Panc1 (cell line): ENCODE data around the gene PSMF1. TPM values are rescaled to one million over a fixed set of nuclear protein-coding genes. Genes with fewer than 3 reads are reported as not detected.

Experiments
- ATAC-seq: fragments of 200-7000 bp; cut with Tn5 transposase; 2 replicates; pipeline ENCODE4 v1.9.1; 2020; ENCODE audit warnings: mild to moderate bottlenecking, moderate library complexity
- BruUV-seq: library from RNA; stranded (reverse); fragments of 400-500 nt; replicated peaks from 2 replicates; lab custom pipeline; 2021; lab: Mats Ljungman, UMichigan
- CTCF ChIA-PET: fragments of 300-600 bp; sonication (Branson Sonifier 250); formaldehyde crosslinking; loops from one replicate; lab custom pipeline; 2022; ENCODE audit warnings: antibody characterized with exemption; lab: Charles Lee
- POLR2A ChIA-PET: fragments of 300-600 bp; sonication (Branson Sonifier 250); formaldehyde crosslinking; loops from one replicate; lab custom pipeline; 2022; ENCODE audit warnings: antibody characterized with exemption; lab: Charles Lee
- DNase-seq: peaks from one replicate; pipeline ENCODE4 v3.0.0-alpha.2; 2010; ENCODE audit warnings: low read depth, low spot score
- H3K27ac ChIP-seq: 2 replicates; pipeline ENCODE4 v1.5.1; 2011; ENCODE audit warnings: mild to moderate bottlenecking, low read length, inconsistent platforms
- H3K27me3 ChIP-seq: fragments of 200-500 bp; sonication (Bioruptor generic); 2 replicates; pipeline ENCODE4 v1.6.0; 2014; ENCODE audit warnings: low read length, inconsistent platforms; ENCODE audit not compliant: control insufficient read depth, insufficient read depth
- H3K36me3 ChIP-seq: fragments of 200-500 bp; sonication (Bioruptor generic); 2 replicates; pipeline ENCODE4 v1.5.1; 2014; ENCODE audit warnings: inconsistent platforms, mild to moderate bottlenecking, low read length, moderate library complexity; ENCODE audit not compliant: control insufficient read depth, insufficient read depth
- H3K4me1 ChIP-seq: 2 replicates; pipeline ENCODE4 v1.5.1; 2011; ENCODE audit warnings: inconsistent platforms, mild to moderate bottlenecking, low read length, moderate library complexity; ENCODE audit not compliant: control insufficient read depth, insufficient read depth
- H3K4me3 ChIP-seq, 2 experiments: 2 replicates each; pipeline ENCODE4 v1.5.1; 2011 to 2012; ENCODE audit warnings: low read depth in 2 of 2, low read length in 2 of 2, mild to moderate bottlenecking in 2 of 2, inconsistent platforms in 1 of 2, moderate library complexity in 1 of 2
- H3K9me3 ChIP-seq: fragments of 200-500 bp; sonication (Bioruptor generic); 2 replicates; pipeline ENCODE4 v1.5.1; 2014; ENCODE audit warnings: low read depth, mild to moderate bottlenecking, inconsistent platforms, low read length, moderate library complexity; ENCODE audit not compliant: control insufficient read depth, insufficient read depth
- CTCF ChIP-seq: fragments of 450-650 bp; IDR thresholded peaks from 2 replicates; pipeline ENCODE4 v1.5.1; 2017; ENCODE audit warnings: mild to moderate bottlenecking
- POLR2AphosphoS5 ChIP-seq: IDR thresholded peaks from 2 replicates; pipeline ENCODE4 v1.6.1; 2012; ENCODE audit warnings: mild to moderate bottlenecking, low read depth, low read length, moderate library complexity
- REST ChIP-seq, 2 experiments: IDR thresholded peaks; 2 replicates each; pipeline ENCODE4 v1.6.1; 2011 to 2012; ENCODE audit warnings: low read depth in 2 of 2, control low read depth in 1 of 2, low read length in 1 of 2, mild to moderate bottlenecking in 1 of 2, moderate library complexity in 1 of 2; ENCODE audit not compliant: insufficient read depth in 1 of 2
- SIN3A ChIP-seq: IDR thresholded peaks from 2 replicates; pipeline ENCODE4 v1.6.1; 2012; ENCODE audit warnings: low read depth, mild to moderate bottlenecking, low read length, moderate library complexity, borderline replicate concordance; ENCODE audit not compliant: insufficient read depth
- TCF7L2 ChIP-seq: IDR thresholded peaks from 2 replicates; pipeline ENCODE4 v1.6.1; 2011; ENCODE audit warnings: mild to moderate bottlenecking, low read depth, low read length, inconsistent platforms
- in situ Hi-C: cut with HindIII; loops from 2 replicates; pipeline ENCODE4 v1.10.0; 2016; ENCODE audit warnings: low sequenced_read_pairs, low pct_unique_long_range_greater_than_20kb
- intact Hi-C: fragments of 100-400 bp; cut with micrococcal nuclease; formaldehyde crosslinking; loops from one replicate; pipeline ENCODE4 v1.10.0; 2022; ENCODE audit not compliant: unreplicated experiment
- total RNA-seq: library from RNA; stranded (reverse); gene quantifications from one replicate; pipeline ENCODE4 v1.2.1, GENCODE V29; 2021; ENCODE audit not compliant: unreplicated experiment

PSMF1 gene
- total RNA-seq, 1 experiment from 2014 or later, result 161 TPM

GRCh38 chr20:1102016-1102415 is 16.4 kb upstream of the PSMF1 start:
- intact Hi-C loops (no loop called here), in situ Hi-C loops (no loop called here)
- ChIA-PET POLR2A (no interaction called here), CTCF (no interaction called here)
- TF ChIP-seq SIN3A (no peak), TCF7L2 (no peak), POLR2AphosphoS5 (no peak), REST (IDR thresholded peaks at IDR 0.05; ENCODE audit: insufficient read depth in 1 of 2, low read depth in 2 of 2, low read length in 1 of 2) (no peak), CTCF (no peak)
- ATAC-seq (no peak), DNase-seq (no peak)
- H3K27me3 ChIP-seq, result no peaks in the 10 kb centered on the region
- no TSS peak for BruUV-seq
- H3K4me1 ChIP-seq, result no peaks in the 10 kb centered on the region
- no peaks in the 10 kb centered on the region for H3K36me3 ChIP-seq
- H3K4me3 ChIP-seq, result no peak overlapping the region
- H3K9me3 ChIP-seq, result peaks cover 6% of the 10 kb centered on the region; the same call in 1 of the 2 replicates
- H3K27ac ChIP-seq, result no peak overlapping the region

- Histone ChIP-seq H3K9me3 (peaks cover 6% of the 10 kb centered on the region; the same call in 1 of the 2 replicates), H3K4me3 (no peak overlapping the region), H3K36me3 (no peaks in the 10 kb centered on the region), H3K27ac (no peak overlapping the region), H3K27me3 (no peaks in the 10 kb centered on the region), H3K4me1 (peaks cover 2% of the 10 kb centered on the region; the same call in 1 of the 2 replicates)
- DNase-seq (no peak), ATAC-seq (no peak)
- in situ Hi-C loops, result no loop called here
- ChIA-PET POLR2A (no interaction called here), CTCF (no interaction called here)
- intact Hi-C loops, result no loop called here
- no peak for TF ChIP-seq TCF7L2
- TF ChIP-seq REST (IDR thresholded peaks at IDR 0.05; ENCODE audit: insufficient read depth in 1 of 2, low read depth in 2 of 2, low read length in 1 of 2), result no peak
- no TSS peak for BruUV-seq
Measured at GRCh38 chr20:1103751-1104150, 14.7 kb upstream of the PSMF1 start.
